HAP-1 (cell line): Measurements from ENCODE around the gene DUSP8.

Experiments used
- DNase-seq, 2 experiments: peaks; one replicate each; pipeline ENCODE4 v3.0.0-alpha.2; 2016 to 2020; ENCODE audit warnings: low spot score in 2 of 2
- H3K27me3 ChIP-seq: fragments of 250-450 bp; sonication (Bioruptor Pico); 2 replicates; pipeline ENCODE4 v1.5.1; 2020; ENCODE audit warnings: low read depth, mild to moderate bottlenecking, moderate library complexity
- H3K36me3 ChIP-seq: fragments of 250-450 bp; sonication (Bioruptor Pico); replicated peaks from 2 replicates; pipeline ENCODE4 v1.5.1; 2020; ENCODE audit warnings: mild to moderate bottlenecking
- H3K4me1 ChIP-seq: fragments of 250-450 bp; sonication (Bioruptor Pico); 2 replicates; pipeline ENCODE4 v1.5.1; 2020; ENCODE audit warnings: mild to moderate bottlenecking
- H3K4me3 ChIP-seq: fragments of 250-450 bp; sonication (Bioruptor Pico); 2 replicates; pipeline ENCODE4 v1.5.1; 2020; ENCODE audit warnings: mild to moderate bottlenecking, moderate library complexity
- H3K9me3 ChIP-seq: fragments of 250-450 bp; sonication (Bioruptor Pico); 2 replicates; pipeline ENCODE4 v1.5.1; 2020; ENCODE audit warnings: mild to moderate bottlenecking, moderate library complexity
- in situ Hi-C: fragments of 300-500 bp; cut with MboI; formaldehyde crosslinking; loops from 3 replicates; pipeline ENCODE4 v1.14.3; 2020; ENCODE audit warnings: low sequenced_read_pairs, inconsistent platforms, mixed read lengths

The DUSP8 gene

DNA sequence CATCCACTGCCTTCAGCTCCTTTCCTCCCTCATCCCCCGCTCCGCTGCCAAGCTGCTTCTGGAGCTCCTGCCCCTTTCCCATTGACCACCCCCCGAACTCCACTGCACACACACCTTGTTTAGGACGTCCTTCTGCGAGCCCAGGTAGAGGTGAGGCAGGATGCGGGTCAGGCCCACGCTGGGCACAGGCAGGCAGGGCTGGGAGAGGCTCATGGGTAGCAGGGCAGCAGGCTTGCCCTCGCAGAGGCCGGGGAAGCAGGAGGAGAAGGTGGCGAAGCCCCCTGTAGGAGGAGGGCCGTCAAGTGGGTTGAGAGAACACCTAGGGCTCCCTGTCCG is 13.3 kb downstream of the DUSP8 start:
- no peaks in the 10 kb centered on the region for H3K36me3 ChIP-seq
- no peak for DNase-seq

DNA sequence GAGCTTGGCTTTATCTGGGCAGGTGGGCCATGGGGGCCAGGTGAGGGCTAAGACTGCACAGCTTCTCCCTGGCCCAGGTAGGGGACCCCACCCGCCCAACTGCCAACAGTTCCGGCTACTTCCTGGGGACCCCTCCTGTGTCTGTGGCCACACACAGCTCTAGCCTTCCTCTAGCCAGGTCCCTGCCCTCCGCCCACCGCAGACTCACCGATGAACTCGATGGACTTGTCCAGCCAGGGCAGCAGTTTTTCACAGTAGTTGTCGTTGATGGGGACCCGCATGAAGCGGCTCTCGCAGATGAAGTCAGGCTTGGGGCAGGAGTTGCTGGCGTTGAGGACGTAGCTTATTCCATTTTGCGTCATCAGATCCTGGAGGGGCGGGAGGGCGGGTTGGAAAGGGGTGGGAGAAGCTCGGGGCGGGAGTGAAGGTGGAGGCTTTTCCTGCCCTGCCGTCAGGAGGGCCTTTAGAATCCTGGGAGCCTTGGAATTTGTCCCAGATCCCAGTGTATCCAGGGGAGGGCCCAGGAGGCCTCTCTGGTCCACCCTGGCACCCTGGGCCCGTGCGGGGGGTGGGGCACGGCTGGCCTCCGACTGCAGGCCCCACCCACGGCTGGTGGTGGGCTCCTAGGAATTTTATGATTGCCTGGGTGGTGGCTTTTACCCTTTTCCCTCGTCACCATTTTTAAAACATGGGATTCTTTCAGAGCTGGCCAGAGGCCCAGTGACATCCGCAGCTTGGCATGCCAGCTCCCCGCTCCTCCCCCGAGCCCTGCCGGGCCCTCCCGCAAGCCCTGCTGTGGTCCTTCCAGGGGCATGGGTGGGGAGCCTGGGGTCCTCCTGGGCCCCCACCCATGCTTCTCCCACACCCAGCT is 13.9 kb downstream of the DUSP8 start:
- in situ Hi-C loops, result no loop called here
- Histone ChIP-seq H3K4me3 (no peak overlapping the region), H3K4me1 (no peaks in the 10 kb centered on the region), H3K27me3 (no peaks in the 10 kb centered on the region), H3K9me3 (no peaks in the 10 kb centered on the region), H3K36me3 (no peaks in the 10 kb centered on the region)
- no peak for DNase-seq

More for the DNA sequence above, 13.3 kb downstream of the DUSP8 start:
- in situ Hi-C loops, result no loop called here
- H3K4me3 ChIP-seq, result no peak overlapping the region
- no peaks in the 10 kb centered on the region for H3K27me3 ChIP-seq
- H3K9me3 ChIP-seq, result no peaks in the 10 kb centered on the region
- no peaks in the 10 kb centered on the region for H3K4me1 ChIP-seq

DNA sequence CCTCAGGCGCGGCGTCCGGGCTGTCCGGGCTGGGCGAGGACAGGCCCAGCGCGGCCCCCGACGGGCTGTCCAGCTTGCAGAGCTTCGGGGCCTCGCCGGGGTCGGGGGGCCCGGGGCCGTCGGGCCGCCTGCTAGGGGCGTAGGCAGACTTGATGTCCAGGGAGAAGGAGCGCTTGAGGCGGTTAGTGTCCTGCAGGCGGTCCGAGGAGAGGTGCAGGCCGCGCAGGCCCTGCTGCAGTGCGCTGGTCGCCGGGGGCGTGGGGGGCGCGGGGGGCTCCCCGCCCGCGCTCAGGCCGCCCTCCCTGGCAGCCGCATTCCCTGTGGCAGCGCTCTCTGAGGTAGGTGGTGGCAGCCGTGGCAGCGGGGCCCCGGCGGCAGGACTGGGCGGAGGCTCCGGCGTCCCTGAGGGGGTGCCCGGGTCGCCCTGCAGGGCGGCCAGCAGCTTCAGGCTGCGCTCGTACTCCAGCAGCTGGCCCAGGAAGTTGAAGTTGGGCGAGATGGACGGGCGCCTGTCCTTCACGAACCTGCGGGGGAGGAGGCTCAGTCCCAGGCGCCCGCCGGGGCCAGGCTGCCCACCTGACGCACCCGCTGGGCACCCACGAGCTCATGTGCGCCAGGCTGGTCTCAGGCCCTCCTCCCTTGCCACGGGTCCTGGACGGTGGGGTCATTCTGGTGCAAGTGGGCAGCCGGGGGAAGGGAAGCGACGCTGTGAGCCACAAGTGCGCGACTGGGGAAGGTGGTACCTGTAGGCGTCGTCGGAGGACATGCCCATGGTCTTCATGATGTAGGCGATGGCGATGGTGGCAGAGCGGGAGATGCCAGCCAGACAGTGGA is 14.8 kb downstream of the DUSP8 start:
- no peak for DNase-seq
- H3K4me1 ChIP-seq, result no peaks in the 10 kb centered on the region
- no peaks in the 10 kb centered on the region for H3K27me3 ChIP-seq
- H3K36me3 ChIP-seq, result no peaks in the 10 kb centered on the region
- in situ Hi-C loops, result no loop called here
- no peak overlapping the region for H3K4me3 ChIP-seq
- no peaks in the 10 kb centered on the region for H3K9me3 ChIP-seq

DNA sequence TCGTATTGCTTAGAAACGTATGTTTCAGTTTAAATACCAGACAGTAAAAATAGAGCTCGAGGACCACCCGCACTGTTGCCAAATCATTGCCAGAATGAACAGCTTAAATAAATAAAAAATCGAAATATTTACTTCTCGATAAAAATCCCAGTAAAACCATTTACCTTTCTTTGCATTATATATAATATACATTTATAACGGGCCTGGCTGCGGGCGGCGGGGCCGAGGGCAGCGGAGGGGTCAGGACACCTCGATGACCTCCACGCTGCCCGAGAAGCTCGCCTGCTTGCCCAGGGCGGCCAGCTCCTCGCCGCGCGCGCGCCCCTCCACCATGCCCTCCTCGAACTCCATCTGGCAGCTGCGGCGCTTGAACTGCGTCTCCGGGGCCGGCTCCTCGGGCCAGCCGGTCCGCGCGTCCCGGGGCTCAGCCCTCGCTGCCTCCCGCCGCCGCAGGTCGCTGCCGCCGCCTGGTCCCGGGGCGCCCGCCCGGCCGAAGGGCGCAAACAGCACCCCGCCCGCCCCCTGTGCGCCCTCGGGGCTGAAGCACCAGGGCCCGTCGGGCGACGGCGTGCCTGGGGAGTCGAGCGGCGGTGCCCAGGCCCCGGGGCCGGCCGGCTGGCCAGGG is 15.7 kb downstream of the DUSP8 start:
- H3K27me3 ChIP-seq, result no peaks in the 10 kb centered on the region

DNA sequence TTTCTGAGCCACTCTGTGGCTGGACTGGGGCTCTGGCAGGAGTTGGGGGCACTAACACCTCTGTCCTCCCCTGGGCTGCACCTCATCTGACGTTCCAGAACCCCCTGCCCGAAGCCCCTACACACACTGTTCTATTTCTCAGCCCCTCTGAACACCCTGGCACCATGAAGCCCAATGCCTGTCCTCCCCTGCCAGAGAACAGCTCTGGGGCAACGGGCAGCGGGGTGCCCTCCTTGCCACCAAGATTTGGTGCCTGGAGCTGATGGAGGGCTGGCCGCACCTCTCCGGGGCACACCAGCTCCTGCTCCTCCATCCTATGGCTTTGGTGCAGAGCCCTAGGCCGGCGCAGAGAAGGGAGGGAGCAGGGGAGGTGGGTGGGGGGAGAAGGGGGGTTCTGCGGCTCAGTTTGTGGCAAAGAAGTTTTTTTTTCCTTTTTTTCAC is 16.3 kb downstream of the DUSP8 start:
- no peaks in the 10 kb centered on the region for H3K27me3 ChIP-seq
- H3K4me1 ChIP-seq, result no peaks in the 10 kb centered on the region
- in situ Hi-C loops, result no loop called here
- H3K36me3 ChIP-seq, result no peaks in the 10 kb centered on the region
- DNase-seq, result no peak
- H3K4me3 ChIP-seq, result no peak overlapping the region
- no peaks in the 10 kb centered on the region for H3K9me3 ChIP-seq

More for the DNA sequence above, 15.7 kb downstream of the DUSP8 start:
- no peak for DNase-seq
- H3K4me1 ChIP-seq, result no peaks in the 10 kb centered on the region
- no peaks in the 10 kb centered on the region for H3K36me3 ChIP-seq
- in situ Hi-C loops, result no loop called here
- H3K9me3 ChIP-seq, result no peaks in the 10 kb centered on the region
- H3K4me3 ChIP-seq, result no peak overlapping the region

DNA sequence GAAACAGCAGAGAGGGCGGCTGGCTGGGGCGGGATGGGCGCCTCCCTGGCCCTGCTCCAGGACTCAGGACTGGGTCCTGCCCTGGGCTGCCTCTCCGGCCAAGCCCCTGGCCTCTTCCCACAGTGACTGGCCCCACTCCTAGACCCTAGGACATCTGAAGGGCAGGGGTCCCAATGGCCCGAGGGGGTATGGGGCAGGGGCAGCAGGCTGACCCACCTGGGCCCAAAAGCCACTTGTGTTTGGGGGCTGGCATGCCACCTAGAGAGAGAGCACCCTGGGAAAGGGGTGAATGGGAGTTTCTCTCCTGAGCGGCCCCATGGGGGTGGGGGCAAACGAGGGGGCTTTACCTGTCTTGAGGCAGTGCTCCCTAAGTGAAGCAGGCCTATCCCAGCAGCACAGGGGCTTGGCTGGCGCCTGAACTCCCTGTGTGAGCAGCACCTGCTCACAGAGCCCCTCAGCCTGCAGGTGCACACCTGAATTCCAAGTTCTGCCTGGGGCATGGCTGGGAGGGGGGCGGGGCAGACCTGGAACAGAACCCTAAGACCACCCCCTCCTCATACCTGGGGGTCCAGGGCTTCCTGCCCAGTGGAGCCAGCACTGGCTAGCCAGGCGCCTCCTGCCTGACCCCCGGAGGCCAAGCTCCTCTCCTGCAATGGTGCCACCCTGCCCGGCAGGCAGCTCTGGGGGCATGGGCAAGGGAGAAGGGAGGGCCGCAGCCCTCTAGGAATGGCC is 16.9 kb downstream of the DUSP8 start:
- H3K4me1 ChIP-seq, result no peaks in the 10 kb centered on the region
- H3K36me3 ChIP-seq, result no peaks in the 10 kb centered on the region
- no peak overlapping the region for H3K4me3 ChIP-seq
- DNase-seq, result no peak
- H3K9me3 ChIP-seq, result no peaks in the 10 kb centered on the region
- in situ Hi-C loops, result no loop called here
- H3K27me3 ChIP-seq, result no peaks in the 10 kb centered on the region

DNA sequence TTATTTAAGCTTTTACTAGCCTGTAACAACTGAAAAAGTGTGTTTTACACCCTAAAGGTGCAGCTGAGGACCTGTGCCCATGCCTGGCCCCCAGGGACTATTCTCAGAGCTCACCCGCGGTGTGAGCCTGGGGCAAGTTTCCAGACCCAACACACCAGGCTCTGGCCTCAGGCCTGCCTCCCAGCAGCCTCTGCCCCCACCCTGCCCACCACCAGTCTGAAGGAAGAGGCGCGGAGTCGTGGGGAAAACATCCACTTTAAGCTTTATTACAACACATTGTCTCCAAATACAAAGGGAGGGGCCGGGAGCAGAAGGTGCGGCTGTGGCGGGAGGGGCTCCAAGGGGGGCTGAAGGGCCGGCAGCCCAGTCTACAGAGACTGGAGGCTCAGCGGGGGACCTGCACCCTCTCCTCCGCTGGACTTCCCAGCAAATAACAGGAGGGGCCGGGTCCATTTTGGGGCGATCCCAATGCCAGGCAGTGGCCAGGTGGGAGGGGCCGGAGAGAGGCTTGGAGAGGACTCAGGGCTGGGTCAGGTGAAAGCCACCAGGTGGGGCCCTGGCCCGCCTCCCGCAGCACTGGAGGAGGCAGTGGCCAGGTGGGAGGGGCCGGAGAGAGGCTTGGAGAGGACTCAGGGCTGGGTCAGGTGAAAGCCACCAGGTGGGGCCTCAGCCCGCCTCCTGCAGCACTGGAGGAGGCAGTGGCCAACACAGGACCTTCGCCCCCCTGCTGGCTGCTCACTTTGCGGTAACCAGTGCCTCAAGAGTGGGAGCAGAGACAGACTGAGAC is 18.1 kb downstream of the DUSP8 start:
- in situ Hi-C loops, result no loop called here
- H3K9me3 ChIP-seq, result no peaks in the 10 kb centered on the region
- no peaks in the 10 kb centered on the region for H3K27me3 ChIP-seq
- no peaks in the 10 kb centered on the region for H3K36me3 ChIP-seq
- no peaks in the 10 kb centered on the region for H3K4me1 ChIP-seq
- H3K4me3 ChIP-seq, result no peak overlapping the region
- DNase-seq, result no peak

DNA sequence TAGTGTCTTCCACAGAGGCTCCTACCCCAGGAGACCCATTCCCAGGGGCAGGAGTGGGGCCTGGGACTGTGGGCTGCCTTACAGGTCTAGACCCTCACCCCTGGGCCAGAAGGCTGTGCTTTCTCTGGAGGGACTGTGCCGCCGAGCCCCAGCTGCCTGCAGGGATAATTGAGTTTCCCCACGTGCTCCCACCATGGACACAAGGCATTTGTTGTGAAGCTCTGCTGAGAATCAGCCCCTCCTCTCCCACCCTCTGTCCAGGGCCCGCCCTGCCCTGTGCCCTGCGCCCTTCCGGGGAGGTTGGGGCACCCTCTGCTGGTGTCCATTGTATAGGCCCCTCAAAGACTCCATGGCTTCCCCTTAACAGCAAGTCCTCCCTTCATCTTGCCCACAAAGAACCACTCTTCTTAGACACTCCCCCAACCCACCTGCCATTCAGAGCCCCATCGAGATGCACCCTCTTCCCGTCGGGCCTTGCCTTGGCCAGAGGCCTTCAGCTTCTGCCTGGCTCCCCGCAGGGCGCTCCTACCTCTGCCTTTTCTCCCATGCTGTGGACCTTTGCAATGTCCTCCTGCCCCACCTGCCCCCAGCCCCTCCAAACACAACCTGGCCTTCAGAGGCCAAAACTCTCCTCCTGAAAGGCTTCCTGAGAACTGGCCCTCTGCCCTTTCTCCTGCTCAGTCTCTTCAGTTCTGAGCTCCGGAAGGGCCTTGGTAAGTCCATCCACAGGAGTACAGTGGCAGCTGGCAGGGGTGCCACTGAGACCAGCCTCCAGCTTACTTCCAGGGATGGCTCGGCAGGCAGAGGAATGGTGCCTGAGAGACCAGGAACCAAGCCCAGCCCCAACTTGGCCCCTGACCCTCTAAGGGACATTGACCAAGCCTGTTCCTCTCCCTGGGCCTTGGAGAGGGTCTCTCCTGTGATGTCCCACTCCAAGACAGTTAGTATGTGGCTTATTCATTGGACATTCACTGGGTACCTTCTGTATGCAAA is 22.4 kb downstream of the DUSP8 start:
- no peaks in the 10 kb centered on the region for H3K9me3 ChIP-seq
- DNase-seq, result no peak
- no peaks in the 10 kb centered on the region for H3K36me3 ChIP-seq
- no peaks in the 10 kb centered on the region for H3K4me1 ChIP-seq
- peaks cover 25% of the 10 kb centered on the region for H3K27me3 ChIP-seq
- in situ Hi-C loops, result no loop called here
- no peak overlapping the region for H3K4me3 ChIP-seq

DNA sequence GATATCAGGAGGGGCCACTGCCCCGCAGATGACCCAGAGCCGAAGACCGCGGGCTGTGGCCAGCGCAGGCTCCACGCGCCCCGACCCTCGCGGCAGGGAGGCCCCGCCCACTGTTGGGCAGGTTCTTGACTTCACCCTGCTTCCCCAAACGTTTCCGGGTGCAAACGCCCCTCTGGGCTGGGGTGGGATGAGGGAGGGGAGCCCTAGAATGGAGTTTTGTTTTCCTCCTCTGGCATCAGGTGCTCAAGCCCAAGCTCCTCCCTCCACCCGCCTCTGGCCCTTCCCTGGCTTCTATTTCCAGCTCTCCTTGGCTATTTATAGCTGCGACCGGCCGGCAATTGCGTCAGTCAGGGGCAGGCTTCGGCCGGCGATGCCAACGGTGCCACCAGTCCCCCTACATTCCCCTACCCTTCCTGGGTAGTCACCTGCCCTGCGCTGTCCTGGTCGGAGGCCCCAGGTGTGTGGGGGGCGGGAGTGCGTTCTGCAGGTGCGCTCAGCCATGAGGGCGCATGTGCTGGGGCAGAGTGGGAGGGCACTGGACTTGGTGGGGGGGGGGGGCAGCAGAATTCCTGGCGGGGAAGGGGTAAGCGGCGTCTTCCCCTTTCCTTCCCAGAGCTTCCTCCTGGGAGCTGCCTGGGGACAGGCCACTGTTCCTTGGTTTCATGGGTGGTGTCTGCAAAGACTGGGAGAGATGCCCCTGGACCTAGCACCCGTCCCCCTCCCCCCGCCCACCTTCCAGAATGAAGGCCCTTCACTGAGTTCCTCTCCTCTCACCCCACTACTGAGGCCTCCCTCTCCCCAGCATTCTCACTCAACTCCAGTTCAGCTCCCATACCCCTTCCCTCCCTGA is 23.6 kb downstream of the DUSP8 start:
- no peaks in the 10 kb centered on the region for H3K4me1 ChIP-seq
- DNase-seq, result peak in 1 of 2 experiments; percentile 32
- no peaks in the 10 kb centered on the region for H3K9me3 ChIP-seq
- in situ Hi-C loops, result no loop called here
- peaks cover 28% of the 10 kb centered on the region for H3K27me3 ChIP-seq
- no peaks in the 10 kb centered on the region for H3K36me3 ChIP-seq
- H3K4me3 ChIP-seq, result no peak overlapping the region

DNA sequence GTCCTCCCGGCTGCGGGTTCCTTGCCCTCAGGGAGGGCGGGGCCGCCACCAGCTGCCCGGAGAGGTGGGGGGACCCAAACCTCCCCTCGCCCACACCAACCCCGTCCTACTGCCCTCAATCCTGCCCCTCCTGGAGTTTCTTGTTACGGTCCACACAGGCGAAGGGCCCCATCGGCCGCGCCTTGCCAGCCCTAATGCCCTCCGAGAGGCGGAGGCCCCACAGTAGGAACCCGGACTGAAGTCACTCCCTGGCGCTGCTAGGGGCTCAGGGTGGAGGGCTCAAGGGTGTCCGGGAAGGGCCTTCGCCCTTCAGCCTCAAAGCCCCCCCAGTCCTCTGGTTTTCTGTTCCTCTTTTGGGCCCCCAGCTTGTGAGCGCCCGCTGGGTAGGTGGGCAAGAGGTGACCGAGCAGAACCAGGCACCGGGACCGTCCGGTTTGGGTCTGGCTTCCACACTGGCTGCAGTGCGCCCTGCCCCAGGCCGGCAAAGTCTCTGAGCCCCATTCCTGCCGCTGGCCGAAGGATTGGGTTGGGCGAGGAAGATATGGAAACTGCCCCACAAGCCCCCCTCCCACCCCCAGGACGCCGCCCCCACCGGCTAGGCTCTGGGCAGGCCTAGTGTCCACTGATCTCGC is 24.5 kb downstream of the DUSP8 start:
- no peak for DNase-seq
- Histone ChIP-seq H3K36me3 (no peaks in the 10 kb centered on the region), H3K27me3 (peaks cover 28% of the 10 kb centered on the region), H3K4me1 (no peaks in the 10 kb centered on the region), H3K4me3 (peak overlapping the region; percentile 29), H3K9me3 (no peaks in the 10 kb centered on the region)
- in situ Hi-C loops, result no loop called here
